ENCODE results near the gene OXNAD1.

DNA sequence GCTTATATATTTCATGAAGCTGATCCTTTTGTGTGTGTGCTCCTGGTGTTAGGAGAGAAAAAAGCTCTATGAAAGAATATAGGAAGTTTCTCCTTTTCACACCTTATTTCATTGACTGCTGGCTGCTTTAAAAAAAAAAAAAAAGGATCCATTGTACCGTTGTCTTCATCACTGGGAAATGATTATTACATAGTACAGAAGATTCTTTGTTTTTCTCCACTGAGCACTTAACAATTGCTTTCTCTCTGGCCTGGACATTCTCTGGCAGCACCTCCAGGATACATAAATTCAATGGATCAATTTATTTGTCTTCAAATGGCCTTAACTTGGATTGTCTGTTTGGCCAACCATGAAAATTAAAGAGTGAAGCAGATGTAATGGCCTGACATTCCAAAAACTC, 37.4 kb upstream of the OXNAD1 start:
- TF ChIP-seq, protein P1, sequence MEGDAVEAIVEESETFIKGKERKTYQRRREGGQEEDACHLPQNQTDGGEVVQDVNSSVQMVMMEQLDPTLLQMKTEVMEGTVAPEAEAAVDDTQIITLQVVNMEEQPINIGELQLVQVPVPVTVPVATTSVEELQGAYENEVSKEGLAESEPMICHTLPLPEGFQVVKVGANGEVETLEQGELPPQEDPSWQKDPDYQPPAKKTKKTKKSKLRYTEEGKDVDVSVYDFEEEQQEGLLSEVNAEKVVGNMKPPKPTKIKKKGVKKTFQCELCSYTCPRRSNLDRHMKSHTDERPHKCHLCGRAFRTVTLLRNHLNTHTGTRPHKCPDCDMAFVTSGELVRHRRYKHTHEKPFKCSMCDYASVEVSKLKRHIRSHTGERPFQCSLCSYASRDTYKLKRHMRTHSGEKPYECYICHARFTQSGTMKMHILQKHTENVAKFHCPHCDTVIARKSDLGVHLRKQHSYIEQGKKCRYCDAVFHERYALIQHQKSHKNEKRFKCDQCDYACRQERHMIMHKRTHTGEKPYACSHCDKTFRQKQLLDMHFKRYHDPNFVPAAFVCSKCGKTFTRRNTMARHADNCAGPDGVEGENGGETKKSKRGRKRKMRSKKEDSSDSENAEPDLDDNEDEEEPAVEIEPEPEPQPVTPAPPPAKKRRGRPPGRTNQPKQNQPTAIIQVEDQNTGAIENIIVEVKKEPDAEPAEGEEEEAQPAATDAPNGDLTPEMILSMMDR (IDR thresholded peaks at IDR 0.05 in 2 of 3, conservative IDR thresholded peaks at IDR 0.05 in 1 of 3; ENCODE audit: control insufficient read depth in 2 of 3, extremely low read depth in 1 of 3, insufficient read depth in 1 of 3, low read depth in 3 of 3, low read length in 3 of 3) = no peak
- TF ChIP-seq JUNB (IDR thresholded peaks at IDR 0.05) (no peak), SREBF2 (IDR thresholded peaks at IDR 0.05; ENCODE audit: low read length) (no peak), POLR2A (IDR thresholded peaks at IDR 0.05; ENCODE audit: low read depth, low read length) (no peak)
